Measurements from ENCODE around the gene CDK19.

DNA sequence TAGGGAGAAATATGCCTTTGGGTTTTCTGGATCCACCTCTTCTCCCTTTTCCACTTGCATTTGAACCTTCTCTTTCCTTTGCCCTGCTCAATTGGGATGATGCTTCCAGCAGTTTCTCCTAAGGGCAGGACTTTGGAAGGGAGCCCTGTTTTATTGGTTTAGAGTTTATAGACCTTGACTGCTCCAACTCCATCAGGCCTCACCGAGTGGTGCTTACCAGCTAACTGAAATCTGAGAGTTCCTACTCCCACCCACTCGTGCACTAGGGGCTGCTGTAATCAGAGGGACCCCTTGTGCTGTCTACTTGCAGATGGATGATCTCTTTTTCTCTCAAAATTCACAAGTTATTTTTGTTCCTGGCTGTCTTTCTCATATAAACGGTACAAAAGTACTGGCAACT, 217.5 kb downstream of the CDK19 start:
- TF ChIP-seq, protein P1, sequence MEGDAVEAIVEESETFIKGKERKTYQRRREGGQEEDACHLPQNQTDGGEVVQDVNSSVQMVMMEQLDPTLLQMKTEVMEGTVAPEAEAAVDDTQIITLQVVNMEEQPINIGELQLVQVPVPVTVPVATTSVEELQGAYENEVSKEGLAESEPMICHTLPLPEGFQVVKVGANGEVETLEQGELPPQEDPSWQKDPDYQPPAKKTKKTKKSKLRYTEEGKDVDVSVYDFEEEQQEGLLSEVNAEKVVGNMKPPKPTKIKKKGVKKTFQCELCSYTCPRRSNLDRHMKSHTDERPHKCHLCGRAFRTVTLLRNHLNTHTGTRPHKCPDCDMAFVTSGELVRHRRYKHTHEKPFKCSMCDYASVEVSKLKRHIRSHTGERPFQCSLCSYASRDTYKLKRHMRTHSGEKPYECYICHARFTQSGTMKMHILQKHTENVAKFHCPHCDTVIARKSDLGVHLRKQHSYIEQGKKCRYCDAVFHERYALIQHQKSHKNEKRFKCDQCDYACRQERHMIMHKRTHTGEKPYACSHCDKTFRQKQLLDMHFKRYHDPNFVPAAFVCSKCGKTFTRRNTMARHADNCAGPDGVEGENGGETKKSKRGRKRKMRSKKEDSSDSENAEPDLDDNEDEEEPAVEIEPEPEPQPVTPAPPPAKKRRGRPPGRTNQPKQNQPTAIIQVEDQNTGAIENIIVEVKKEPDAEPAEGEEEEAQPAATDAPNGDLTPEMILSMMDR (IDR thresholded peaks at IDR 0.05), result no peak
- TF ChIP-seq ZFX (IDR thresholded peaks at IDR 0.05; ENCODE audit: borderline replicate concordance), result no peak

Measured in 22Rv1 (cell line).